ENCODE data around the gene RNF11.

The RNF11 gene

DNA sequence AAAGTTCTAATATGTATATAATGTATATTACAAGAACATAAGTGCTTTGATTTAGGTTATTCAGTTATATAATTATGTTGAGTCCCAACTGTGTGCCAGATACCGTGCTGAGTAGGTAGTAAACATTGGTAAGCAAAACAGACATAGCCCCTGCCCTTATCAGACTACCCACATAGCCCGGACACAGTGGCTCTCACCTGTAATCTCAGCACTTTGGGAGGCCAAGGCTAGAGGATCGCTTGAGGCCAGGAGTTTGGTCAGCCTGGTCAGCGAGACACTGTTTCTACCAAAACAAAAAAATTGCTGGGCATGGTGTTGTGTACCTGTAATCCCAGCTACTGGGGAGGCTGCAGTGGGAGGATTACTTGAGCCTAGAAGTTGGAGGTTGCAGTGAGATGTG, 30.7 kb downstream of the RNF11 start:
- DNase-seq = no peak

DNA sequence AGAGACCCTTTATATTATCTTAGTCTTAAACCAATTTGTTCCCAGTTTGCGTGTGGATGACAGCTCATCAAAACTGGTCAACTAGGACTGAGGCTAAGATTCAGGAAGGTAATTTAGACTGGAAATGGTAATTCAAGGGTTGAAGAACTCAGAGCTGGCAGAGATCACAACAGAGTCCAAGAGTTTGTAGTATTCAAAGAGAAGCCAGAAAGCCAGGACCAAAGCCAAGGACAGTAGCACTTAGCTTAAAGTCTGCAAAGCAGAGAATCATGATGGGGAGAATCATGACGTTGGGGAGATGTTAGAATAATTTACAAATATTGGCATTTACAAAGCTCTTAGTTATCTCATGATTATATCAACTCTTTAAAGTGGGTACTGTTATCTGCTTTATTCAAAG, 32.6 kb downstream of the RNF11 start:
- DNase-seq = no peak

- DNase-seq = no peak
These were observed 34.7 kb downstream of the RNF11 start for GRCh38 chr1:51270751-51271150.

GRCh38 chr1:51272916-51273315, 36.8 kb downstream of the RNF11 start:
- DNase-seq = no peak

GRCh38 chr1:51274676-51275075, 38.6 kb downstream of the RNF11 start:
- no peak for DNase-seq

DNA sequence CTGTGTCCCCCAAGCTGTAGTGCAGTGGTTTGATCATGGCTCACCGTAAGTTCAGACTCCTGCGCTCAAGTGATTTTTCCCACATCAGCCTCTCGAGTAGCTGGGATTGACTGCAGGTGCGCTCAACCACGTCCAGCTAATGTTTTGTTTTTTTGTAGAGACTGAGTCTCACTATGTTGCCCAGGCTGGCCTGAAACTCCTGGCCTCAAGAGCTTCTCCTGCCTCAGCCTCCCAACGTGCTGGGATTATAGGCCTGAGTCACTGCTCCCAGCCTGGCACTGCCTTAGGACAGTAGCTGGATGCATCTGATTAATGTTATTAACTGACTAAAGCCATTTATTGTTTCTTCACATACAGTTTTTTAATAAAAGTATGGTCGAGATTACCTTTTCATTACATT, 40.2 kb downstream of the RNF11 start:
- no peak for DNase-seq

- DNase-seq = no peak
These were observed 44.4 kb downstream of the RNF11 start for GRCh38 chr1:51280321-51280978.

GRCh38 chr1:51281807-51282206, 45.7 kb downstream of the RNF11 start:
- no peak for DNase-seq

DNA sequence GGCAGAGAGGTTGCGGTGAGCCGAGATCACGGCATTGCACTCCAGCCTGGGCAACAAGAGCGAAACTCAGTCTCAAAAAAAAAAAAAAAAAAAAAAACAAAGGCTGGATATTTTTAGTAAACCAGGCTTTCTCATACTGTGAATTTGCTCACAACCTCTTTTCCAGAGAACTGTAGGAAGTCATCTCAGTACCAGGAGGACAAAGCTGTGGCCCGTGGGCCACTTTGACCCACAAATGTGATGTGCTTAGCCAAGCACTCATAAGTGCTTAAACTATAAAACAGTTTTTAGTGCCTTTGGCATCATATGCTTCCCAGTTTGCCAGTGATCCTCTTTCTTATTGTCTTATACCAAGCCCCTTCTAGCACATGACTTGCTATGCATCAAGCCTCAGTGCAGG, 46.5 kb downstream of the RNF11 start:
- no peak for DNase-seq

- no peak for DNase-seq
These were observed 47.9 kb downstream of the RNF11 start for GRCh38 chr1:51283979-51284378.

- DNase-seq = peak; percentile 42
These were observed 48.4 kb downstream of the RNF11 start for GRCh38 chr1:51284487-51284954.

DNA sequence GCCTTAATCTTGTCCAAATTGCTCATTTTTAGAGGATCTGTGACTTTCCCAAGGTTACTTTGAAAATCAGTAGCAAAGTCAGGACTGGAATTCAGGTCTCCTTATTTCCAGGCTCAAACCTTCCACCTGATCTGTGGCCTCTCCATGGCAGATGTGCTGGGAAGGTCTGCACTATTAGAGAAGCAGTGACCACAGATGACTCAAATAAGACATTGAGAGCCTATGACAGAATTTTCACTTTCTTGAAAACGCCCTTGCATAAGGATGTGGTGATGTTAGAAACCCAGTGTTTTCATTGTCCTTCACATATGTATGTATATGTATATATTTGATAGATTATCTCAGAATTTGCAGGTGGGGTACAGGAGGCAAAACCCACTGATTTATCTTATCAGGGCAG, 49.0 kb downstream of the RNF11 start:
- no peak for DNase-seq

- no peak for DNase-seq
These were observed 51.9 kb downstream of the RNF11 start for GRCh38 chr1:51287966-51288365.

DNA sequence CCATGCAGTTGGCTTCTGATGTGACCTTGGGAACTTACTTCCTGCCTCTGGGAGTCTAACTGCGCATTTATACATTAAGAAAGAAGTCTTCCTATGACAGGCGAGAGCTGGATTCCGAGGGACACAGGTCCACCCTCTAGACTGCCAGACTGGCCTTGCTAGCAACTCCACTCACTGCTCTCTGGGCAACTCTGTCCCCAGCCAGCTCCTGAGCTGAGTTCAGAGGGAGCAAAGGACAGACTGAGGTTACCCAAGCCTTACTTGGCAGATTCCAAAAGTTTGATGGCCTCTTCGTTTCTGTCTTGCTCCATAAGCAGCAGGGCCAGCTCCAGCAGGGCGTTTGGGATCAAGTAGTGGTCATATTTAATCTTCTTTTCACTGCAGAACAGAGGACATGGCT, 52.5 kb downstream of the RNF11 start:
- no peak for DNase-seq

DNA sequence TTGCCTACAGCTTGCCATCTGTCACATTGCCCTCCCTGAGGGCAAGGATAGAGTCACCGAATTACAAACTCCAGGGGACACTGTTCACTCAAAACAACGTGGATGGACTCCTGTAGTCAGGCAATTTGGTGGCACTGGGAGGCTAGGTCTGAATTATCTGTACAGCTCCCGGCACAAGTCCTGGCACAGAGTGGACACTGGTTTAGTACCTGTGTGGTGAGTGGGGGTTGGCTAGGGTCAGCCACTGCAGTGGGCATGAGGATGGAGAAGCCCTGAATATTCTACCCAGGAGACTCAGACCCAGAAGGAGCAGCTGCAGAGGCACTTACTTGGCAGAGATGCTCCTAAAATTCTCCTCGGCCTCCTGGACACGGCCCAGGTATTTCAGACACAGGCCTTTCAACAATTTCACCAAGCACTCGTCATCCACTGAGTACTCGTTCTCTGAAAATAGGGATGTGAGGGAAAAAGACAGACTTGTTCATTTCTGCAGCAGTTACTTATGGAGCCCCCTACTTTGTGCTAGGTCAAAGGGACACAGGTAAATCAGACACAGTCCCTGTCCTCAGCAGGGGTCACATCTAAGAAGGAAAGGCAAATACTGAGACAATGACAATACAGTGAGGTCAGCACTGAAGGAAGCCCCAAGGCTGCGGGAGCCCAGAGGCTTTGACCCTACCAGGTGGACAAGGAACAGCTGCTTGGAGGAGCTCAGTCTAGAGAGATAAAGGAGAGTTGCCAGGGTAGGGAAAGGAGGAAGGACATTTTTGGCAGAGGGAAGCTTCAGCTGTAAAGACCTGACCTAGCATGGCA, 53.8 kb downstream of the RNF11 start:
- no peak for DNase-seq

- no peak for DNase-seq
These were observed 54.4 kb downstream of the RNF11 start for GRCh38 chr1:51290489-51290847.

DNA sequence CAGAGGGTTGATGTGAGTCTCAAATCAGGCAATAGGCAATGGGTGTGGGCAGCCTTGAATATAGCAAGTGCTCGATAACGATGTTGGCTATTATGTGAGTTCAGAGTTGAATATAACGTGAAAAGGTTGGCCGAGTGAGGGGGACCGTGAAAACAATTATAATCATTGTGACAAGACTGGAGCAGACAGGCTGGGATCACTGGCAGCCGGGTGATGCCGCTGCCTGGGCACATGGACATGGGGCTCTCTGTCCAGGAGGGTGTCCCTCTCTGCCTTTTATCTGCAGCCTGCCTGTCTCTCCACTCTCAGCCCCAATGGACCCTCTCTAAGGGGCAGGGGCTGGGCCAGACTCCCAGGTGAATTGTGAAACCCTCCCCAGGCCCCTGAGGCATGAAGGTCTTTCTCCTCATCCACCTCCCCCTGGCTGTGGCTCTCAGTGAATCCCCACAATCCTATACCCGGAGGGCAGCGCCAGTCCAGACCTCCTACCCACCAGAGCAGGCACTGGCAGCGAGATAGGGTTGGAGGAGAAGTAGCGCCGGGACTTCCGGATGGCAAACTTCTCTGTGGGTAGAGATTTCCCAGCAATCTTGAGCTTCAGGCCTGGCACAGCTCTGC, 57.9 kb downstream of the RNF11 start:
- DNase-seq = no peak

- peak; percentile 52 for DNase-seq
These were observed 58.6 kb downstream of the RNF11 start for GRCh38 chr1:51294566-51295184.

DNA sequence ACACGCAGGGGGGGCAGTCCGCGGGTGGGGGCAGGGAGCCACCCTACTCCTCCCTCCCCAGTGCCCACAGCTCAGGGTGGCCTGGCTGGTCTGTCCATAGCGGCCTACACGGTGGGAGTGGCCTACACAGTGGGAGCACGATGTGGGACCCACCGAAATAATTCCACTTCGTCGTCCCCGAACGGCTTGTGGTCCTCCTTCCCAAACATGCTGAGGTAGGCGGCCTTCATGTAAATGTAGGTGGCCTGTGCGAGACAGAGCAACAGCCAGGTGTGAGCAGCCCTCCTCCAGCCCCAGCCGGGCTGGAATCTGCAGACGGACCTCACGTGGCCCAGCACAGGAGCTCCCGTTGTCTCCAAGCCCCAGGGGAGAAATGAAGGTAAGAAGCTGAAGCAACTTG, 59.9 kb downstream of the RNF11 start:
- no peak for DNase-seq

DNA sequence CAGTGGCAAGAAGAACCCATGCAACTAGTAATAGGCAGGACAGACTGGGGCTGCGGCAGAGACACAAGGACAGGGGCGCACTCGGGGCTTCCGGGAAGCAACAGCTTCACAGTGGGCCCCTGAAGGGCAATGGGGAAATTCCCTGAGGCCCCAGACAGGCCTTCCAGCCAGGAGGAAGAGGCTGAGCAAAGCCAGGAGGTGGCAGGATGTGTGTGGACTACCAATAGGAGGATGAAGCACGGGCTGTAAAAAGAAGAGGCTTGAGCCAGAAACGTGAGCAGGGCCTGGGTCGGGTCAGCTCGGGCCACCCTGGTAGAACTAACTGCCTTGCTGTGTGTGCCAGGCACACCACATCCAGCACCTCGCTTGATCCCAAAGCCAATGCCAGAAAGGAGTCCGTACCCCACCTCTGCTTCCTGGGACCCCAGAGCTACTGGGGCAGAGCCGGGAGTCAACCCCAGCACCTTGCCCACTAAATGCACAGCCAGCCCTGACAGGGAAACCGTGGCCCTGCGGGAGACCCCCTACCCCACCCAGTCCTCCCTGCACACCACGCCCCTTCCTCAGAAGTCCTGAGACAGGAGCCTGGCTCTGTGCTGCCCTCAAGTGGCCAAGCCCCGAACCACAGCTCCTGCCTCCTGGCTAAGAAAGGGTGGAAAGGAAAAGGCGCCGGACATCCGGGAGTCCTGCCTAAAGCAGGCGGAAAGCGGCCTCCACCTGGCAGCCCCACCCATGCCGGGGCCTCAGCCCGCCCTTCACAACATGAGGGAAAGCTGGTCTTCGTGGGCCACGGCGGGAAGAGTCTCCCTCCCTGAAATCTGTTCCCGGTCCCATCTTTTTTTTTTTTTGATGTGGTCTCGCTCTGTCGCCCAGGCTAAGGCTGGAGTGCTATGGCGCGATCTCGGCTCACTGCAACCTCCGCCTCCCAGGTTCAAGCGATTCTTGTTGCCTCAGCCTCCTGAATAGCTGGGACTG, 60.6 kb downstream of the RNF11 start:
- DNase-seq = peak; percentile 90

DNA sequence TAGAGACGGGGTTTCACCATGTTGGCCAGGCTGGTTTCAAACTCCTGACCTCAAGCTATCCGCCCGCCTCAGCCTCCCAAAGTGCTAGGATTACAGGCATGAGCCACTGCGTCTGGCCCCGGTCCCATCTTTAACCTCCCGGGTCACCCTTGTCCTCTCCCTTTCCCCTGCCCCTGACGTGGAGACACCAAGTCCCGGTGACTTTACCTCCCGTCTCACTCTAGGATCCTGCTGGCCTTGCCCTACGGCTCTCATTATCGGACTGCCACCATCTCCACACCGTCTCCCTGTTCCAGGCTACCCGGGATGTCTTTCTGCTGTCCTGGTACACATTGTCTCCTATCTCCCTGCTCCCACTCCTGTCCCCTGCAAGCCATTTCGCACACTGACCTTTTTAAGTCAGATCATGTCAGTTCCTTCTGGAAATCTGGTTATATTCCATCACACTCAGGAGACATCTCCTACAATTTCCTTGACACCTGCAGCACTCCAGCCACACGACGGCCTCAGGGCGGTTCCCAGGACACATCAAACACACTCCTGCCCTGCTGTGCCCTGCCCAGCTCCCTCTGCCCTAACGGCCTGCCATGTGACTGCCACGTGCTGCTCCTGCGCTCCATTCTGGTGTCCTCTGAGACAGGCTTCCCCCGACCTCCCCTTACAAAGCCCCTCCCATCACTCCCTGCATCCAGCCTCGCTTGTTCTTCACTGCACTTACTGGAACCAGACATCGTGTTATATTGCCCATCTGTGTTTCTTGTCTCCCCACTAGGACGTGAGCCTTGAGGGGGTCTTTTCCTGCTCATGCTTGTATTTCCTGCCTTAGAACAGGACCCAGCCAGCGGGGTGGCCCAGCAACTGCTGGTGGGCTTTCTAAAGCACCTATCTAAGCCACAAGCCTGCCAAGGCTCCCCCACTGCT, 61.6 kb downstream of the RNF11 start:
- DNase-seq = no peak

Data from femur (tissue), 1 donor.